HEK293T (cell line): ENCODE measurements around the gene SIM1.

Experiments
- CTCF ChIA-PET: fragments of 350-600 bp; formaldehyde crosslinking; extraction: SDS; loops from one replicate; lab custom pipeline; 2021; ENCODE audit warnings: antibody characterized with exemption, inconsistent platforms; lab: Yijun Ruan, JAX
- POLR2A ChIA-PET: fragments of 350-600 bp; formaldehyde crosslinking; extraction: SDS; loops from one replicate; lab custom pipeline; 2020; ENCODE audit warnings: antibody characterized with exemption, inconsistent platforms; lab: Yijun Ruan, JAX
- DNase-seq: peaks from one replicate; pipeline ENCODE4 v3.0.0; 2012; ENCODE audit warnings: mixed read lengths; ENCODE audit errors: extremely low spot score
- ARNT ChIP-seq: fragments of 450-650 bp; IDR thresholded peaks from 2 replicates; pipeline ENCODE4 v1.6.1; 2017; ENCODE audit warnings: mild to moderate bottlenecking
- BHLHE40 ChIP-seq: fragments of 450-650 bp; IDR thresholded peaks from 2 replicates; pipeline ENCODE4 v1.6.1; 2016; ENCODE audit warnings: mild to moderate bottlenecking, moderate library complexity, borderline replicate concordance
- CTBP1 ChIP-seq: fragments of 450-650 bp; IDR thresholded peaks from 2 replicates; pipeline ENCODE4 v1.6.1; 2016; ENCODE audit warnings: borderline replicate concordance
- ELF4 ChIP-seq: fragments of 450-650 bp; IDR thresholded peaks from 2 replicates; pipeline ENCODE4 v1.6.1; 2017; ENCODE audit warnings: antibody characterized with exemption
- FOXA1 ChIP-seq: fragments of 450-650 bp; IDR thresholded peaks from 2 replicates; pipeline ENCODE4 v1.6.1; 2016; ENCODE audit warnings: mild to moderate bottlenecking
- FOXK2 ChIP-seq: fragments of 450-650 bp; IDR thresholded peaks from 2 replicates; pipeline ENCODE4 v1.6.1; 2016; ENCODE audit warnings: mild to moderate bottlenecking
- FOXM1 ChIP-seq: fragments of 450-650 bp; IDR thresholded peaks from 2 replicates; pipeline ENCODE4 v1.6.1; 2017; ENCODE audit warnings: mild to moderate bottlenecking, borderline replicate concordance
- HDGF ChIP-seq: fragments of 450-650 bp; IDR thresholded peaks from 2 replicates; pipeline ENCODE4 v1.6.1; 2017; ENCODE audit warnings: antibody characterized with exemption, borderline replicate concordance
- L3MBTL2 ChIP-seq: fragments of 450-650 bp; conservative IDR thresholded peaks from 2 replicates; pipeline ENCODE4 v1.6.1; 2016; ENCODE audit warnings: mild to moderate bottlenecking
- LEF1 ChIP-seq: fragments of 450-650 bp; IDR thresholded peaks from 2 replicates; pipeline ENCODE4 v1.6.1; 2017; ENCODE audit warnings: mild to moderate bottlenecking, borderline replicate concordance
- NFRKB ChIP-seq: fragments of 450-650 bp; IDR thresholded peaks from 2 replicates; pipeline ENCODE4 v1.6.1; 2016; ENCODE audit warnings: mild to moderate bottlenecking, moderate library complexity
- PKNOX1 ChIP-seq: fragments of 450-650 bp; IDR thresholded peaks from 2 replicates; pipeline ENCODE4 v1.6.1; 2016
- SP1 ChIP-seq: fragments of 450-650 bp; IDR thresholded peaks from 2 replicates; pipeline ENCODE4 v1.6.1; 2017
- SUZ12 ChIP-seq: fragments of 450-650 bp; IDR thresholded peaks from 2 replicates; pipeline ENCODE4 v1.6.1; 2016; ENCODE audit warnings: mild to moderate bottlenecking
- TARDBP ChIP-seq: fragments of 450-650 bp; IDR thresholded peaks from 2 replicates; pipeline ENCODE4 v1.6.1; 2016
- ZNF384 ChIP-seq: fragments of 450-650 bp; IDR thresholded peaks from 2 replicates; pipeline ENCODE4 v1.6.1; 2016

SIM1 gene

GRCh38 chr6:100475554-100476320, 11.0 kb upstream of the SIM1 start:
- CTCF ChIA-PET: interaction anchor here (0.6 kb wide), 1 partner anchor 26 kb away, joined by 3 read pairs; no protein-coding TSS in a partner anchor
- POLR2A ChIA-PET: no interaction called here
- DNase-seq: no peak
- TF ChIP-seq FOXM1: no peak
- no peak for TF ChIP-seq FOXA1
- no peak for TF ChIP-seq SUZ12
- TF ChIP-seq TARDBP: no peak
- TF ChIP-seq LEF1: no peak
- no peak for TF ChIP-seq ARNT
- no peak for TF ChIP-seq FOXK2
- TF ChIP-seq L3MBTL2: no peak
- no peak for TF ChIP-seq ELF4

- ChIA-PET POLR2A (interaction anchor here (1.1 kb wide), 1 partner anchor 8 kb away, joined by 5 read pairs; the partner anchor contains the start of gene SIM1), CTCF (interaction anchor here (1.0 to 2.6 kb wide), 2 partner anchors 13 to 366 kb away, joined by 5 to 11 read pairs; no protein-coding TSS in a partner anchor)
- no peak for DNase-seq
- TF ChIP-seq CTBP1: no peak
- TF ChIP-seq TARDBP: no peak
- no peak for TF ChIP-seq ARNT
- TF ChIP-seq NFRKB: no peak
- no peak for TF ChIP-seq L3MBTL2
- no peak for TF ChIP-seq PKNOX1
- no peak for TF ChIP-seq SP1
- no peak for TF ChIP-seq LEF1
- no peak for TF ChIP-seq BHLHE40
Measured at GRCh38 chr6:100473182-100473581, 8.5 kb upstream of the SIM1 start.

GRCh38 chr6:100472674-100473073, 8.0 kb upstream of the SIM1 start:
- DNase-seq: no peak
- CTCF ChIA-PET: interaction anchor here (2.6 kb wide), 1 partner anchor 12 kb away, joined by 11 read pairs; no protein-coding TSS in a partner anchor
- POLR2A ChIA-PET: interaction anchor here (1.1 kb wide), 1 partner anchor 8 kb away, joined by 5 read pairs; the partner anchor contains the start of gene SIM1
- TF ChIP-seq SUZ12: no peak
- TF ChIP-seq L3MBTL2: no peak
- no peak for TF ChIP-seq TARDBP
- no peak for TF ChIP-seq PKNOX1
- no peak for TF ChIP-seq NFRKB
- no peak for TF ChIP-seq FOXK2
- TF ChIP-seq BHLHE40: no peak
- no peak for TF ChIP-seq SP1
- no peak for TF ChIP-seq ELF4
- no peak for TF ChIP-seq FOXM1
- TF ChIP-seq HDGF: no peak
- TF ChIP-seq FOXA1: no peak
- TF ChIP-seq ARNT: no peak

- no peak for DNase-seq
- CTCF ChIA-PET: interaction anchor here (0.8 to 1.0 kb wide), 2 partner anchors 10 to 602 kb away, joined by 3 read pairs; no protein-coding TSS in a partner anchor
- POLR2A ChIA-PET: no interaction called here
- TF ChIP-seq L3MBTL2: no peak
- TF ChIP-seq NFRKB: no peak
- no peak for TF ChIP-seq FOXA1
- no peak for TF ChIP-seq TARDBP
- no peak for TF ChIP-seq PKNOX1
- no peak for TF ChIP-seq CTBP1
- TF ChIP-seq SUZ12: no peak
- no peak for TF ChIP-seq LEF1
- no peak for TF ChIP-seq SP1
- no peak for TF ChIP-seq HDGF
- no peak for TF ChIP-seq ELF4
- TF ChIP-seq FOXM1: no peak
- TF ChIP-seq ARNT: no peak
- no peak for TF ChIP-seq ZNF384
- no peak for TF ChIP-seq FOXK2
- no peak for TF ChIP-seq BHLHE40
Measured at GRCh38 chr6:100470422-100471120, 5.8 kb upstream of the SIM1 start.

- ChIA-PET CTCF (no interaction called here), POLR2A (no interaction called here)
- no peak for DNase-seq
- TF ChIP-seq L3MBTL2 (no peak), SP1 (no peak), ARNT (no peak), BHLHE40 (no peak), HDGF (no peak), FOXA1 (no peak), LEF1 (no peak), SUZ12 (no peak), ELF4 (no peak), CTBP1 (no peak)
Measured at GRCh38 chr6:100469101-100469859, 4.6 kb upstream of the SIM1 start.
